ENCODE results near the gene ATXN1. TPM values are rescaled to one million over a fixed set of nuclear protein-coding genes. Genes with fewer than 3 reads are reported as not detected.
A peak's percentile ranks its signal among the peaks of the same experiment; 100 is the strongest.

Gene ATXN1
- total RNA-seq, 1 donor = 45.3 TPM

DNA sequence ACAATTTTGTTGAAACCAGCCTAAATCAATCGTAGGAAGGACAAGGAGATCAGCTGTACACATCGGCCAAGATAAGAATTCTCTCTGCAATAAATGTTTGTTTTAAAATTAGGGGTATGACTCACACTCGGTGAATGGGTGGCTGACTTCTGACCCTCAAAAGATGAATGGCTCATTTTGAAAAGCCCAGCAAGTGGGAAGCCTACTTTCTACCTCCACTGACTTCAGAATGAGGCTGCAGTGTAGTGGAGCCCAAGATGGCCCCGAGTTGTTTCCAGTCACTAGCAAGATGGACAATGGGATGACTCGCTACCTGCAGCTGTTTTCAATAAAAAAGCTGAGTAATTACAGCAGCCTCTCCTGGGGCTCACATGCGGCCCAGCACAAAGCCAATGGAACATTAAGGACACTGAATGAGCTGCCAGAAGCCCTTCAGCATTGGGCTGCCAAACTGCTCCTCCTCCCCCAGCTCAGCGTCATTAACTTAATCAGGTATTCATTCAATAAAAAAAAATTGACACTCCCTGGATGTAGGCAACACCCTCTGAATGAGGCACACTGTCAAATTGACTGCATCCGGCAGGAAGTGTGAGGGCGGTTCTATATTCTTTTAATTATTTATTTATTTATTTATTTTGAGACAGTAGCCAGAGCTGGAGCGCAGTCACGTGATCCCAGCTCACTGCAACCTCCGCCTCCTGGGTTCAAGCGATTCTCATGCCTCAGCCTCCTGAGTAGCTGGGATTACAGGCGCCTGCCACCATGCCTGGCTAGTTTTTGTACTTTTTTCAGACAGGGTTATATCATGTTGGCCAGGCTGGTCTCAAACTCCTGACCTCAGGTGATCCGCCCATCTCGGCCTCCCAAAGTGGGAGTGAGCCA lies 415.6 kb downstream of the ATXN1 start:
- TF ChIP-seq, protein P1, sequence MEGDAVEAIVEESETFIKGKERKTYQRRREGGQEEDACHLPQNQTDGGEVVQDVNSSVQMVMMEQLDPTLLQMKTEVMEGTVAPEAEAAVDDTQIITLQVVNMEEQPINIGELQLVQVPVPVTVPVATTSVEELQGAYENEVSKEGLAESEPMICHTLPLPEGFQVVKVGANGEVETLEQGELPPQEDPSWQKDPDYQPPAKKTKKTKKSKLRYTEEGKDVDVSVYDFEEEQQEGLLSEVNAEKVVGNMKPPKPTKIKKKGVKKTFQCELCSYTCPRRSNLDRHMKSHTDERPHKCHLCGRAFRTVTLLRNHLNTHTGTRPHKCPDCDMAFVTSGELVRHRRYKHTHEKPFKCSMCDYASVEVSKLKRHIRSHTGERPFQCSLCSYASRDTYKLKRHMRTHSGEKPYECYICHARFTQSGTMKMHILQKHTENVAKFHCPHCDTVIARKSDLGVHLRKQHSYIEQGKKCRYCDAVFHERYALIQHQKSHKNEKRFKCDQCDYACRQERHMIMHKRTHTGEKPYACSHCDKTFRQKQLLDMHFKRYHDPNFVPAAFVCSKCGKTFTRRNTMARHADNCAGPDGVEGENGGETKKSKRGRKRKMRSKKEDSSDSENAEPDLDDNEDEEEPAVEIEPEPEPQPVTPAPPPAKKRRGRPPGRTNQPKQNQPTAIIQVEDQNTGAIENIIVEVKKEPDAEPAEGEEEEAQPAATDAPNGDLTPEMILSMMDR (IDR thresholded peaks at IDR 0.05; ENCODE audit: insufficient read depth, low read depth, low read length) = no peak

GRCh38 chr6:16344756-16345155 lies 416.5 kb downstream of the ATXN1 start:
- no peak overlapping the region for H3K4me3 ChIP-seq (ENCODE audit: low read depth, low read length)
- TF ChIP-seq, protein P1 (IDR thresholded peaks at IDR 0.05; ENCODE audit: insufficient read depth, low read depth, low read length) = no peak
- DNase-seq (ENCODE audit: low read depth) = peak; percentile 99

More for the DNA sequence above, 415.6 kb downstream of the ATXN1 start:
- no peak overlapping the region for H3K4me3 ChIP-seq (ENCODE audit: low read depth, low read length)
- DNase-seq (ENCODE audit: low read depth) = peak; percentile 95

- no peak for DNase-seq (ENCODE audit: low read depth)
- TF ChIP-seq, protein P1 (IDR thresholded peaks at IDR 0.05; ENCODE audit: insufficient read depth, low read depth, low read length) = no peak
- no peak overlapping the region for H3K4me3 ChIP-seq (ENCODE audit: low read depth, low read length)
Observed at GRCh38 chr6:16343593-16343992, 417.7 kb downstream of the ATXN1 start.

GRCh38 chr6:16339265-16339587 lies 422.0 kb downstream of the ATXN1 start:
- no peak for DNase-seq (ENCODE audit: low read depth)
- H3K4me3 ChIP-seq (ENCODE audit: low read depth, low read length) = no peak overlapping the region
- TF ChIP-seq, protein P1 (IDR thresholded peaks at IDR 0.05; ENCODE audit: insufficient read depth, low read depth, low read length) = no peak

- no peak overlapping the region for H3K4me3 ChIP-seq (ENCODE audit: low read depth, low read length)
- DNase-seq (ENCODE audit: low read depth) = peak; percentile 100
- TF ChIP-seq, protein P1 (IDR thresholded peaks at IDR 0.05; ENCODE audit: insufficient read depth, low read depth, low read length) = peak; percentile 79
Observed at GRCh38 chr6:16338577-16339264, 422.5 kb downstream of the ATXN1 start.

- no peak overlapping the region for H3K4me3 ChIP-seq (ENCODE audit: low read depth, low read length)
- DNase-seq (ENCODE audit: low read depth) = peak; percentile 99
- TF ChIP-seq, protein P1 (IDR thresholded peaks at IDR 0.05; ENCODE audit: insufficient read depth, low read depth, low read length) = no peak
Observed at GRCh38 chr6:16337295-16337975, 423.8 kb downstream of the ATXN1 start.
